ENCODE measurements around the gene NFIX.

DNA sequence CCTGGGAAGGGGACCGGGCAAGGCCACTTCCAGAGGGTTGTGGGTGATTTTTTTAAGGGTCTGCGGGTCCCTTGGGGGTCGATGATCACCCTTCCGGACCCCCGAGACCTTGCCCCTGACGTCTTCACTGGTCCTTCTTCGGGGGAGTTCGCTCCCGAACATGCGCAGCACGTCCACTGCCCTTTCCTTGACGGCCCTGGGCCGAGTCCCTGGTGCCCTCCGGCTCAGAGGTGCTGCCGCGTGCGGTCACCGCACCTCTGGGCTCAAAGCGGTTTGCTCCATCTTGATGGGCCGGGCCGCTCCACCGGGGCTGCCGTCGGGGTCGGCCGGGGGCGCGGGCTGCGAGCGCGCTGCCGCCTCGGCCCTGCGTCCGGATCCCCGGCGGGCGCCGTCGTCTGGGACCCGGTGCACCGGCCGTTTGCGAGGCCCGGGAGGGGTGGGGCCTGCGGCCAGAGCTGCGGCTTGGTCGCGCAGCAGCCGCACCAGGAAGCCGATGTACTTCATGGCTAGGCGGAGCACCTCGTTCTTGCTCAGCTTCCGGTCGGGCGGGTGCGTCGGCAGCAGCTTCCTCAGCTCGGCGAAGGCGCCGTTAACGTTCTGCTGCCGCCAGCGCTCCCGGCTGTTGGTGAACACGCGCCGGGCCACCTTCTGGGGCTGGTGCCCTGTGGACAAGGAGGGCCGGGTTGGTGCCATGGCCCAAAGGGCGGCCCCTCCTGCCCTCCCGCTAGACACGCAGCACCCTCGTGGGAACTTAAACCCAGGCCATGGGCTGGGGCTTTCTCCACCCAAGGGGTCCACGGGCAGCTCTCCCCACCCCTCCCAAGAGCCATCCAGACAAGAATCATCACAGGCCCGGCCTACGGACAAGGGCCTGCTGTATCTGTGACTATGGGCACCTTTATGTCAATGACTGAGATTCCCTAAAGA lies 104.1 kb downstream of the NFIX start:
- TF ChIP-seq, protein P1, sequence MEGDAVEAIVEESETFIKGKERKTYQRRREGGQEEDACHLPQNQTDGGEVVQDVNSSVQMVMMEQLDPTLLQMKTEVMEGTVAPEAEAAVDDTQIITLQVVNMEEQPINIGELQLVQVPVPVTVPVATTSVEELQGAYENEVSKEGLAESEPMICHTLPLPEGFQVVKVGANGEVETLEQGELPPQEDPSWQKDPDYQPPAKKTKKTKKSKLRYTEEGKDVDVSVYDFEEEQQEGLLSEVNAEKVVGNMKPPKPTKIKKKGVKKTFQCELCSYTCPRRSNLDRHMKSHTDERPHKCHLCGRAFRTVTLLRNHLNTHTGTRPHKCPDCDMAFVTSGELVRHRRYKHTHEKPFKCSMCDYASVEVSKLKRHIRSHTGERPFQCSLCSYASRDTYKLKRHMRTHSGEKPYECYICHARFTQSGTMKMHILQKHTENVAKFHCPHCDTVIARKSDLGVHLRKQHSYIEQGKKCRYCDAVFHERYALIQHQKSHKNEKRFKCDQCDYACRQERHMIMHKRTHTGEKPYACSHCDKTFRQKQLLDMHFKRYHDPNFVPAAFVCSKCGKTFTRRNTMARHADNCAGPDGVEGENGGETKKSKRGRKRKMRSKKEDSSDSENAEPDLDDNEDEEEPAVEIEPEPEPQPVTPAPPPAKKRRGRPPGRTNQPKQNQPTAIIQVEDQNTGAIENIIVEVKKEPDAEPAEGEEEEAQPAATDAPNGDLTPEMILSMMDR (IDR thresholded peaks at IDR 0.05): no peak
- no peak for TF ChIP-seq EZH2 (IDR thresholded peaks at IDR 0.05; ENCODE audit: borderline replicate concordance, insufficient read depth, low read depth, low read length, poor library complexity, severe bottlenecking)
